ENCODE measurements around the gene EHBP1L1.

The EHBP1L1 gene

GRCh38 chr11:65539744-65540289 lies 36.0 kb upstream of the EHBP1L1 start:
- TF ChIP-seq GATA3 (IDR thresholded peaks at IDR 0.05; ENCODE audit: low read depth, low read length) (no peak), GATA2 (IDR thresholded peaks at IDR 0.05; ENCODE audit: low read depth, low read length) (no peak)

DNA sequence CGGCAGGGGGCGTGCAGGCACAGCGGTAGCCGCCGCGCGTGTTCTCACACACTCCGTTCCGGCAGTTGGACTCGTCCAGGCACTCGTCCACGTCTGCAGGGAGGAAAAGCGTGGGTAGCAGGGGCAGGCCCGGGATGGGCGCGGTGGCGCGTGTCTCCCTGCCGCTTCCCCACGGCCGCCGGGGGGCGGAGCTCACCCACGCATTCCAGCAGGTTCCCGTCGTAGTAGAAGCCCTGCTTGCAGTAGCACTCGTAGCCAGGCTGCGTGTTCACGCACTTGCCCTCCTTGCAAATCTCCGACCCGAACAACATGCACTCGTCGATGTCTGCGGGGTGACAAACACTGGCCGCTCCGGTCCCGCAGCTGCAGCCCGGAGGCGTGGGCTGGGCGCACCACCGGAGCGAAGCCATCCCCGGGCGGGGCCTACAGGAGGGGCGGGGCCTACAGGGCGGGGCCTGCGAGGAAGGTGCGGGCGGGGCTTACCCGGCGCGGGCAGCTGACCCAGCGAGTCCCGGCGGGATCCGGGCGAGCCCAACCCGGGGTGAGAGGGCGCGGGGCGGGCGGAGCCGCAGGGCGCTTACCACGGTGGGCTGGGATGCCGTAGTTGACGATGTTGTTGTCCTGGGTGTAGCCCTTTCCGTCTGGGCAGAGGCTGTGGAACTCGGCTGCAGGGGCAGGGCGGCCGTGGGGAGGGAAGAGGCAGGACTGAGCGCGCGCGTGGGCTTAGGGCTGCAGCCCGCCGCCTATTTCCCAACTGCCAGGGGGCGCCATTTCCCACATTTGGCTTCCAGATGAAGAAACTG lies 35.4 kb upstream of the EHBP1L1 start:
- TF ChIP-seq GATA3 (IDR thresholded peaks at IDR 0.05; ENCODE audit: low read depth, low read length): no peak
- TF ChIP-seq GATA2 (IDR thresholded peaks at IDR 0.05; ENCODE audit: low read depth, low read length): no peak

DNA sequence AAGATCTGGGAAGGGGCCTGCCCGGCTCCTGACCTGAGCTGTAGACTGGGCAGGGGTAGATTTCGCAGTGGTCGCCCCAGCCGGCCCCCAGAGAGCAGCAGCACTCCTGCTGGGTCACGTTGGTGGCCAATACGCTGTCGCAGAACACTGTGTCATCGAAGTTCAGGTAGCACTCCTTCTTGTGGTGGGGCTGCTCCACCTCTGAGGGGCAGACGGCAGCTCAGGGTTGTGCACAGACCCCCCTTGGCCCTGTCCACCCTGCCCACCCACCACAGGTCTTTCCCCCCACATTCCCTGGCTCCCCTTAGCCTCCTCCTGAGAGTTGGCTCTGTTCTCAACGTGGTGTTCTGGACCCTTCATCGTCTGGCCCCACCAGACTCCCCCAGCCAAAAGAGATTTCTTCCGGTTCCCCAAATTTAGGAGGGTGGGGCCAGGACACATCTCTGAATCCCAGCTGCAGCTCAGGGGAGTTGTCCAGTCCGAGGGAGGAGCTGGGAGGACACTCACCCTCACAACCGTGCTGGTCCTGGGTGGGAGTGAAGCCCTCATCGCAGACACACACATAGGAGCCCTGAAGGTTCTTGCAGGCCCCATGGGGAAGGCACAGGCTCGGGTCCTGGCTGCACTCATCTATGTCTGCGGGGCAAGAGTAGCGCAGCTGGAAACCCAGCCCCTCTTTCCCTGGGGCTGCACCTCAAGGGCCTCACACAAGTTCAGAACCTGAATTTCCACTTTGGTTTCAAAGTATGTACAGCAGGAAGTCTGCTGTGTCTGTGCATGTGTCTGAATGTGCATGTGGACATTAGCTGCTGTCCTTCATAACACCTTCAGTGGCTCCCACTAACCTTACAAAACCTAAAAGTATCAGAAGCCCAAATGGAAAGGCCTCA lies 34.5 kb upstream of the EHBP1L1 start:
- TF ChIP-seq GATA2 (IDR thresholded peaks at IDR 0.05; ENCODE audit: low read depth, low read length): no peak
- no peak for TF ChIP-seq GATA3 (IDR thresholded peaks at IDR 0.05; ENCODE audit: low read depth, low read length)

GRCh38 chr11:65542738-65543390 lies 33.0 kb upstream of the EHBP1L1 start:
- TF ChIP-seq GATA2 (IDR thresholded peaks at IDR 0.05; ENCODE audit: low read depth, low read length) (no peak), GATA3 (IDR thresholded peaks at IDR 0.05; ENCODE audit: low read depth, low read length) (no peak)

GRCh38 chr11:65545853-65546216 lies 30.0 kb upstream of the EHBP1L1 start:
- no peak for TF ChIP-seq GATA3 (IDR thresholded peaks at IDR 0.05; ENCODE audit: low read depth, low read length)
- no peak for TF ChIP-seq GATA2 (IDR thresholded peaks at IDR 0.05; ENCODE audit: low read depth, low read length)

DNA sequence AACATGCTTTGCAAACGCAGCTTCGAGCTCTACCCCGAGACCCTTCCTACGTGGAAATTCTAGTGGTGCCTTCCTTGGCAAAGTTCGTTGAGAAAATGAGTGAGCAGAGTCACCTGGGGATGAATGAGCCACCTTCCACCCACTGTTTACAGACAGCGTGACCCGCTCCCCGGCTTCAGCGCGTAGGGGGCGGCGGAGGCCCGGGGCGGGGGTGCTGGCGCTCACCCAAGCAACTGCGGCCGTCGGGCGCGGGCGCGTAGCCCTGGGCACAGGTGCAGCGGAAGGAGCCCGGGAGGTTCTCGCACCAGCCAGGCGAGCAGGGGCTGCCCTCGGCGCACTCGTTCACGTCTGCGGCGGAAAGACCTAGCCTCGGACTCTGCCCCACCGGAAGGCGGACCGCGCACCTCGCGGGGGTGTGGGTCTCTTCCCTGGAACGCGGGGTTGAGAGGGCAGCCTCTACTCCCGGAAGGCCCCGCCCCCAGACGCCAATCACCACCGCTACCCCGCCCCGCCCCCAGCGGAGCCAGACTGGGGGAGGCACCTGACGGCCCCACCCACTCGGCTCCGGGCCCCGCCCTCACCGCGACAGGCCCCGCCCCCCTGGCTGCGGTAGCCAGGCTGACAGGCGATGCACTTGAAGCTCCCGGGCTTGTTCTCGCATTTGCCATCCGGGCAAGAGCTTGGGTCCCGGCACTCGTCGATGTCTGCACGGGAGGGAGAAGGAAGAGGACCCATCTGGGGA lies 29.5 kb upstream of the EHBP1L1 start:
- TF ChIP-seq GATA2 (IDR thresholded peaks at IDR 0.05; ENCODE audit: low read depth, low read length) (no peak), GATA3 (IDR thresholded peaks at IDR 0.05; ENCODE audit: low read depth, low read length) (no peak)

- no peak for TF ChIP-seq GATA3 (IDR thresholded peaks at IDR 0.05; ENCODE audit: low read depth, low read length)
- no peak for TF ChIP-seq GATA2 (IDR thresholded peaks at IDR 0.05; ENCODE audit: low read depth, low read length)
Observed at GRCh38 chr11:65547446-65548125, 28.3 kb upstream of the EHBP1L1 start.

DNA sequence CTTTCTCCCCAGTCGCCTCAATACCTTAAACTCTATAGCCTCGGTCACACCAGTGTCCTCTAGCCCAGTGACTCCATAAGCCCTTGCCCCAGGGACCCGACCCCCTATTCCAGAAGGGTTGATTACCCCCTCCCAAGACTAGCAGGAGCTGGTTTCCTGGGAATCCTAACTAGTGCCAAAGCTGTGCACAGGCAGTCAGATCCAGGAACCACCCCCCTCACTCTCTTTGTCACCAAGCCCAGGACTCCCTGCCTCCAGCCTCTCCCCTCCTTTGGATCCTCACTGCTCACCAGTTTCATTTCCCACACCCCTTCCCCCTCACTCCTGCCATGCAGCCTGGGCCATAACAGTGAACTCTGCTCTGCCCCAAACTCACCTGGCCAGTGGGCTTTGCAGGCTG lies 27.5 kb upstream of the EHBP1L1 start:
- TF ChIP-seq GATA3 (IDR thresholded peaks at IDR 0.05; ENCODE audit: low read depth, low read length): no peak
- no peak for TF ChIP-seq GATA2 (IDR thresholded peaks at IDR 0.05; ENCODE audit: low read depth, low read length)

DNA sequence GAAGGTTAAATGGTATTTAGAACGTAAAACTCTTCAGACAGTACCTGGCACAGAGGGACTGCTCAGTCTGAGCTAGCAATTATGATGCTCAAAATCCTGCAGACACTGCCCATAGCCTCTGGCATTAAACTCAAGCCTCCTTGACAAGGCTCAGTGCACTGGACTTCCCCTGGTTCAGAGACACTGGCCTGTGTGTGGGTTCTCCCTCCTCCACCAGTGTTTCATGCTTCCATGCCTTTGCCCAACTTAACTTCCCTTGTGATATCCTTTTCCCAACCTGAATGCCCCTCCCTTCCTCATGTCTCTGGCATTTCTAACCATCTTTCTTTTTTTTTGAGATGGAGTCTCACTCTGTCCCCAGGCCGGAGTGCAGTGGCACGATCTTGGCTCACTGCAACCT lies 26.8 kb upstream of the EHBP1L1 start:
- TF ChIP-seq GATA2 (IDR thresholded peaks at IDR 0.05; ENCODE audit: low read depth, low read length) (no peak), GATA3 (IDR thresholded peaks at IDR 0.05; ENCODE audit: low read depth, low read length) (no peak)

DNA sequence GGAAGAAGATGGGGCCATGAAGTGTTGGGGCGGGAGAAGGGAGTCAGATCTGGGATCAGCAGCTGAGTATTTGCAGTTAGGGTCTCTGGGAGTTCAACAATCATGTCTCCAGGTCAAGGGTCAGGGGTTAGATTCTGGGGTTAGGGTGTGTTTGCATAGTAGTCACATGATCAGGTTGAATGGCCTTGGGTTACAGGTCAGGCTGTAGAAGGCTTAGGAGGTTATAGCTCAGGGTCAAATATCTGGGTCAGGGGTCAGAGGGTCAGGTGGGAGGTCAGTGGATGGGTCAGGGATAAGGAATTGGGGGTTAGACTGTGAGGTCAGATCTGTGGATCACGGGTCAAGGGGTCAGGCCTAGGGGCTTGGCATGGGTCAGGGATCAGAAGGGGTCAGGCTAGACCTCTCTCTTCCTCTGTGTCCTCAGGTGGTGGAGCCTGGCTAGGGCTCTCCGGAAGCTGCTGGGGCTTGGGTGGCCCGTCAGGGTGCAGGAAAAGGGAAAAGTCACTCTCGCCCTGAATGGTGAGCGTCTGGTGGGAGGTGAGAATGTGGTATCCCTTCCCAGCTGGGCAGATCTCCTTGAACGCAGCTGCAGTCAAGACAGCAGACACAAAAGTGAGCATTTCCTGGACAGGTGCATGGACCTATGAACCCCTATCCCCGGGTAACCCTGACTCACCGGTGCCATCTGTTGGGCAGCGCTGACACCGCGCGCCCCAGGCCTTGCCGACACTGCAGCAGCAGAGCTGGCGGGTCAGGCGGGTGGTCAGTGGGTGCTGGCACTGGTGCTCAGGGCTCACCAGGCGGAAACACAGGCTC lies 24.1 kb upstream of the EHBP1L1 start:
- TF ChIP-seq GATA3 (IDR thresholded peaks at IDR 0.05; ENCODE audit: low read depth, low read length) (no peak), GATA2 (IDR thresholded peaks at IDR 0.05; ENCODE audit: low read depth, low read length) (no peak)

DNA sequence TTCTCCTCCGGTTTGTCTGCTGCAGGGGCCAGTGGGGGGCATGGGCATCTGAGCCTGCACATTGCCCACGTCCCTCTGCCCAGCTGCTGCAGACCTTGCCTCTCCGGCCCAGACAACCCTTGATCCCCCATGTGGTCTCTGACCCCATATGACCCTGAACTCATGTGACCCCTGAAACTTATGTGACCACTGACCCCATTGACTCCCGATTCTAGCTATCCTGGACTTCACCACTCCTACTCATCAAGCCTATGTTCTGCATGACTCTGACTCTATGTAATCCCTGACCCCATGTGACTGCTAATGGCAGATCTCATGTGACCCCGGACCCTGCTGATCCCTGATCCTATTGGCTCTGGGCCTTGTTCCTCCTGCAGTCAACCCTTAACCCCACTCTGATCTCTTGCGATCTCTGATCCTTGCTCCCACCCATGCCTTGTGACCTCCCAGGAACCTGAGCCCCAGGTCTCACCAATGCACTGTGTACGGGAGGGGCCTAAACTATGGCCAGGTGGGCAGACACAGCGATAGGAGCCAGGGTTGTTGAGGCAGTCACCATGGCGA lies 23.4 kb upstream of the EHBP1L1 start:
- no peak for TF ChIP-seq GATA2 (IDR thresholded peaks at IDR 0.05; ENCODE audit: low read depth, low read length)
- no peak for TF ChIP-seq GATA3 (IDR thresholded peaks at IDR 0.05; ENCODE audit: low read depth, low read length)
